Lung (tissue), 12 donors: ENCODE measurements around the gene SMIM20. TPM values are rescaled to one million over a fixed set of nuclear protein-coding genes. Genes with fewer than 3 reads are reported as not detected.

Experiments used
- ATAC-seq: fragments of 200-7000 bp; cut with Tn5 transposase; one replicate; pipeline ENCODE4 v1.9.1; 2020; ENCODE audit warnings: moderate number of reproducible peaks; ENCODE audit not compliant: insufficient read depth, low FRiP score
- DNase-seq, 3 donors: peaks; one replicate each; pipeline ENCODE4 v3.0.0-alpha.2; 2013 to 2017
- H3K27ac ChIP-seq, 2 donors: one replicate each; pipeline ENCODE4 v1.5.1; 2013; ENCODE audit warnings: mild to moderate bottlenecking in 2 of 2, moderate library complexity in 2 of 2, control low read depth in 1 of 2, inconsistent platforms in 1 of 2, low read depth in 1 of 2, low read length in 1 of 2
- H3K27me3 ChIP-seq, 3 donors: one replicate each; pipeline ENCODE4 v1.5.1; 2013; ENCODE audit warnings: low read length in 2 of 3; ENCODE audit not compliant: control insufficient read depth in 3 of 3, insufficient read depth in 3 of 3
- H3K36me3 ChIP-seq, 4 donors: one replicate each; pipeline ENCODE4 v1.5.1; 2013; ENCODE audit warnings: low read length in 4 of 4, mild to moderate bottlenecking in 1 of 4, moderate library complexity in 1 of 4; ENCODE audit not compliant: control insufficient read depth in 4 of 4, insufficient read depth in 4 of 4
- H3K4me1 ChIP-seq, 5 donors: one replicate each; pipeline ENCODE4 v1.5.1; 2013; ENCODE audit warnings: low read length in 5 of 5, mild to moderate bottlenecking in 2 of 5, moderate library complexity in 1 of 5; ENCODE audit not compliant: control insufficient read depth in 5 of 5, insufficient read depth in 5 of 5
- H3K4me3 ChIP-seq: one replicate; pipeline ENCODE4 v1.5.1; 2013; ENCODE audit warnings: mild to moderate bottlenecking, control low read depth, moderate library complexity
- H3K9ac ChIP-seq, 2 donors: one replicate each; pipeline ENCODE4 v1.5.1; 2013; ENCODE audit warnings: low read length in 2 of 2, control low read depth in 1 of 2; ENCODE audit not compliant: insufficient read depth in 1 of 2
- H3K9me3 ChIP-seq, 4 donors: one replicate each; pipeline ENCODE4 v1.5.1; 2013; ENCODE audit warnings: low read length in 3 of 4, mild to moderate bottlenecking in 1 of 4, moderate library complexity in 1 of 4; ENCODE audit not compliant: control insufficient read depth in 4 of 4, insufficient read depth in 3 of 4
- CTCF ChIP-seq: IDR thresholded peaks from 2 replicates; pipeline ENCODE4 v1.5.1; 2012; ENCODE audit warnings: mild to moderate bottlenecking; ENCODE audit errors: control extremely low read depth, extremely low read depth
- WGBS, 2 donors: extraction: QIAGEN DNeasy Blood & Tissue Kit; methylation state at CpG; one replicate each; pipeline ENCODE4 v1.1.7; 2013; 5-methylcytosine and 5-hydroxymethylcytosine counted together
- polyA plus RNA-seq, 2 donors: library from polyadenylated mRNA; stranded (reverse); fragments of 200-250 nt; gene quantifications; one replicate each; pipeline ENCODE4 v1.2.1, GENCODE V29; 2013
- total RNA-seq, 2 donors: library from RNA; depleted of rRNA in 1 of 2; stranded (reverse); fragments of >200 nt in 1 of 2; gene quantifications; one replicate each; pipeline ENCODE4 v1.2.1, GENCODE V29; 2014 to 2021
- donor health status: control.
- donor health status: control.
- donor health status: Bipolar disorder and iron deficiency.
- donor health status: healthy.
- donor health status: DM: yes; HTN: yes; CAD: no.

SMIM20 gene
- total and polyA plus RNA-seq, 4 donors: 21.9 to 30.7 (median 26.8) TPM

DNA sequence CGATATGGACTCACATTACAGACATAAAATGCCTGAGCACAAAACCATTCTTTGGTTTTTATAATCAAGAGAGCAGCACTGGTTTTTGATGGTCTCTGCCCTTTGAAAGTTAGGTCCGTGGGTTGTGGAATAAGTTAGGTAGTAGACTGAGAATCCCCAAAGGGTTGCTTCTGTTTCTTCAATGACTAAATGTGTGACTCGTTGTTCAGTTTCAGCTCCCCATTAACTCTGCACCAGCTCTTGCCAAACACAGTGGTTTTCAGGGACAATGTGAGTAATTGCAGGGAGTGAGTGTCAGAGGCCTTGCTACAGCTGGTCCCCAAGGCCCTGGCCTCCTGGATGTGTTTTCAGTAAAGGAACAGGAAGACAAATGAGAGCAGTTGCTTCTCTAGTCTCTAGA lies 24.8 kb downstream of the SMIM20 start:
- WGBS, 2 donors: 70 to 78% methylated on average over 3 of the region's 3 CpGs
- Histone ChIP-seq H3K27ac (no peak overlapping the region), H3K4me1 (peaks cover 0 to 16% (median 2%) of the 10 kb centered on the region in 5 donors), H3K9ac (no peak overlapping the region), H3K4me3 (no peak overlapping the region), H3K9me3 (no peaks in the 10 kb centered on the region), H3K27me3 (no peaks in the 10 kb centered on the region), H3K36me3 (no peaks in the 10 kb centered on the region)
- peak in 2 of 3 donors; percentile 30 to 54 for DNase-seq
- ATAC-seq: no peak
- no peak for TF ChIP-seq CTCF

DNA sequence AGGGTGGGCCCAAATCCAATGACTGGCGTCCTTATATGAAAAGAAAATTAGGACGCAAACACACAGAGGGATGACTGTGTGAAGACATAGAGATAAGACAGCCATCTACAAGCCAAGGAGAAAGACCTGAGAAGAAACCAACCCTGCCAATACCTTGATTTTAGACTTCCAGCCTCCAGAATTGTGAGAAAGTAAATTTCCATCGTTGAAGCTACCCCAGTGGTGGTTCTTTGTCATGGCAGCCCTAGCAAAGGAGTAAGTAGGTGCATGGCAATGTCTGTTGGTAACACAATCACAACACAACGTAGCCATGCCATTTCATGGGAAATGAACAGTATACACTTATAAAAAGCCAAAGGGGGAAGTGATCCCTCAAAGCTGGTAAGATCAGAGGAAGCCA lies 25.3 kb downstream of the SMIM20 start:
- H3K9ac ChIP-seq: no peak overlapping the region
- no peak overlapping the region for H3K27ac ChIP-seq
- ATAC-seq (no peak), DNase-seq (no peak)
- 89 to 94% methylated on average over 4 of the region's 4 CpGs for WGBS, 2 donors
- no peaks in the 10 kb centered on the region for H3K9me3 ChIP-seq
- peaks cover 0 to 16% (median 2%) of the 10 kb centered on the region in 5 donors for H3K4me1 ChIP-seq
- H3K36me3 ChIP-seq: no peaks in the 10 kb centered on the region
- TF ChIP-seq CTCF: no peak
- H3K4me3 ChIP-seq: no peak overlapping the region
- no peaks in the 10 kb centered on the region for H3K27me3 ChIP-seq

- Histone ChIP-seq H3K4me1 (peaks cover 0 to 16% (median 2%) of the 10 kb centered on the region in 5 donors), H3K4me3 (no peak overlapping the region), H3K9ac (no peak overlapping the region), H3K36me3 (no peaks in the 10 kb centered on the region), H3K27me3 (no peaks in the 10 kb centered on the region), H3K27ac (no peak overlapping the region), H3K9me3 (no peaks in the 10 kb centered on the region)
- WGBS, 2 donors: 91 to 95% methylated on average over 3 of the region's 3 CpGs
- DNase-seq: no peak
- no peak for ATAC-seq
- no peak for TF ChIP-seq CTCF
These were observed 27.6 kb downstream of the SMIM20 start for GRCh38 chr4:25941457-25942221.
